ENCODE results near the gene CBLN2. TPM values are rescaled to one million over a fixed set of nuclear protein-coding genes. Genes with fewer than 3 reads are reported as not detected.

The CBLN2 gene
- total RNA-seq (ENCODE audit: unreplicated experiment), result 0.17 TPM
- long read RNA-seq, result 0 reads

GRCh38 chr18:72544092-72544886, at the start of gene CBLN2:
Gene CBLN2, minus strand, starts transcription at chr18:72544342. Its CDS starts 2,182 bp downstream, at chr18:72542160.
- peaks cover 9% of the 10 kb centered on the region for H3K4me1 Mint-ChIP-seq (ENCODE audit: low read depth, unreplicated experiment)
- peak within 1 kb of the TSS; percentile 95 for H3K4me3 Mint-ChIP-seq (ENCODE audit: unreplicated experiment)
- peak; percentile 69 for TF ChIP-seq CTCF (IDR thresholded peaks at IDR 0.05; ENCODE audit: partially characterized antibody, unreplicated experiment)
- H3K27ac Mint-ChIP-seq (ENCODE audit: unreplicated experiment), result no peak within 1 kb of the TSS
- peaks cover 3% of the 10 kb centered on the region for H3K36me3 Mint-ChIP-seq (ENCODE audit: unreplicated experiment)
- peaks cover 18% of the 10 kb centered on the region for H3K27me3 Mint-ChIP-seq (ENCODE audit: unreplicated experiment)
- peaks cover 13% of the 10 kb centered on the region for H3K9me3 Mint-ChIP-seq (ENCODE audit: unreplicated experiment)
- peak; percentile 93 for DNase-seq

- no peak for TF ChIP-seq CTCF (IDR thresholded peaks at IDR 0.05; ENCODE audit: partially characterized antibody, unreplicated experiment)
- DNase-seq, result no peak
- no peak overlapping the region for H3K27ac Mint-ChIP-seq (ENCODE audit: unreplicated experiment)
- H3K4me1 Mint-ChIP-seq (ENCODE audit: low read depth, unreplicated experiment), result no peaks in the 10 kb centered on the region
- H3K27me3 Mint-ChIP-seq (ENCODE audit: unreplicated experiment), result no peaks in the 10 kb centered on the region
- H3K36me3 Mint-ChIP-seq (ENCODE audit: unreplicated experiment), result no peaks in the 10 kb centered on the region
- no peaks in the 10 kb centered on the region for H3K9me3 Mint-ChIP-seq (ENCODE audit: unreplicated experiment)
- no peak overlapping the region for H3K4me3 Mint-ChIP-seq (ENCODE audit: unreplicated experiment)
These were observed 44.2 kb upstream of the CBLN2 start for GRCh38 chr18:72588360-72588759.

- no peaks in the 10 kb centered on the region for H3K27me3 Mint-ChIP-seq (ENCODE audit: unreplicated experiment)
- no peak overlapping the region for H3K27ac Mint-ChIP-seq (ENCODE audit: unreplicated experiment)
- H3K4me1 Mint-ChIP-seq (ENCODE audit: low read depth, unreplicated experiment), result no peaks in the 10 kb centered on the region
- no peak for TF ChIP-seq CTCF (IDR thresholded peaks at IDR 0.05; ENCODE audit: partially characterized antibody, unreplicated experiment)
- H3K36me3 Mint-ChIP-seq (ENCODE audit: unreplicated experiment), result no peaks in the 10 kb centered on the region
- no peaks in the 10 kb centered on the region for H3K9me3 Mint-ChIP-seq (ENCODE audit: unreplicated experiment)
- DNase-seq, result no peak
- H3K4me3 Mint-ChIP-seq (ENCODE audit: unreplicated experiment), result no peak overlapping the region
These were observed 40.6 kb upstream of the CBLN2 start for GRCh38 chr18:72584787-72585186.

- no peak for TF ChIP-seq CTCF (IDR thresholded peaks at IDR 0.05; ENCODE audit: partially characterized antibody, unreplicated experiment)
- Mint-ChIP-seq H3K27ac (ENCODE audit: unreplicated experiment) (no peak overlapping the region), H3K27me3 (ENCODE audit: unreplicated experiment) (no peaks in the 10 kb centered on the region), H3K4me1 (ENCODE audit: low read depth, unreplicated experiment) (no peaks in the 10 kb centered on the region), H3K36me3 (ENCODE audit: unreplicated experiment) (no peaks in the 10 kb centered on the region), H3K9me3 (ENCODE audit: unreplicated experiment) (no peaks in the 10 kb centered on the region), H3K4me3 (ENCODE audit: unreplicated experiment) (no peak overlapping the region)
- no peak for DNase-seq
These were observed 37.8 kb upstream of the CBLN2 start for GRCh38 chr18:72581976-72582375.

- TF ChIP-seq CTCF (IDR thresholded peaks at IDR 0.05; ENCODE audit: partially characterized antibody, unreplicated experiment), result no peak
- Mint-ChIP-seq H3K4me3 (ENCODE audit: unreplicated experiment) (no peak overlapping the region), H3K27ac (ENCODE audit: unreplicated experiment) (no peak overlapping the region), H3K9me3 (ENCODE audit: unreplicated experiment) (no peaks in the 10 kb centered on the region), H3K4me1 (ENCODE audit: low read depth, unreplicated experiment) (peaks cover 12% of the 10 kb centered on the region), H3K36me3 (ENCODE audit: unreplicated experiment) (no peaks in the 10 kb centered on the region), H3K27me3 (ENCODE audit: unreplicated experiment) (no peaks in the 10 kb centered on the region)
- DNase-seq, result no peak
These were observed 28.8 kb upstream of the CBLN2 start for GRCh38 chr18:72572896-72573295.

Measured in glutamatergic neuron (in vitro differentiated cells).